SK-N-MC (cell line): Measurements from ENCODE around the gene ROCK1.

Experiments
- DNase-seq: peaks from one replicate; pipeline ENCODE4 v3.0.0-alpha.2; 2011; ENCODE audit warnings: low read depth, low spot score
- H3K27ac ChIP-seq: fragments of 200-600 bp; sonication (generic); 2 replicates; pipeline ENCODE4 v1.5.1; 2016; ENCODE audit warnings: mixed run types
- H3K36me3 ChIP-seq: fragments of 200-600 bp; sonication (generic); 2 replicates; pipeline ENCODE4 v1.6.1; 2017; ENCODE audit warnings: antibody characterized with exemption, low read length, mixed read lengths; ENCODE audit not compliant: insufficient read depth
- H3K4me3 ChIP-seq: fragments of 200-600 bp; sonication (generic); 2 replicates; pipeline ENCODE4 v1.5.1; 2016
- H3K9ac ChIP-seq: fragments of 200-600 bp; sonication (generic); 2 replicates; pipeline ENCODE4 v1.8.0; 2017; ENCODE audit warnings: mixed run types, mixed read lengths; ENCODE audit not compliant: insufficient read length
- H3K9me3 ChIP-seq: fragments of 200-600 bp; sonication (generic); 2 replicates; pipeline ENCODE4 v1.6.1; 2017; ENCODE audit warnings: low read depth, mild to moderate bottlenecking, antibody characterized with exemption, low read length, moderate library complexity, mixed read lengths
- EZH2 ChIP-seq: fragments of 200-600 bp; sonication (generic); IDR thresholded peaks from one replicate; pipeline ENCODE4 v1.6.1; 2017; ENCODE audit warnings: antibody characterized with exemption
- FOXP2 ChIP-seq: optimal IDR thresholded peaks from 2 replicates; pipeline ENCODE3; 2011; ENCODE audit warnings: mild to moderate bottlenecking, moderate library complexity; ENCODE audit not compliant: insufficient read depth; ENCODE audit errors: extremely low read length, control extremely low read depth
- POLR2AphosphoS5 ChIP-seq: IDR thresholded peaks from 2 replicates; pipeline ENCODE4 v1.6.1; 2012; ENCODE audit warnings: mild to moderate bottlenecking, low read depth, low read length, borderline replicate concordance

The ROCK1 gene

GRCh38 chr18:21012308-21012707 is 99.3 kb downstream of the ROCK1 start:
- H3K36me3 ChIP-seq: peaks cover 40% of the 10 kb centered on the region
- H3K9me3 ChIP-seq: peaks cover 3% of the 10 kb centered on the region; the same call in 1 of the 2 replicates

GRCh38 chr18:21004726-21005125 is 106.9 kb downstream of the ROCK1 start:
- Histone ChIP-seq H3K9me3 (no peaks in the 10 kb centered on the region), H3K4me3 (no peak overlapping the region), H3K9ac (no peak overlapping the region), H3K36me3 (peaks cover 22% of the 10 kb centered on the region), H3K27ac (no peak overlapping the region)
- no peak for DNase-seq
- TF ChIP-seq POLR2AphosphoS5 (no peak), FOXP2 (no peak), EZH2 (no peak)

More at GRCh38 chr18:21012308-21012707, 99.3 kb downstream of the ROCK1 start:
- no peak for DNase-seq
- no peak for TF ChIP-seq EZH2
- no peak for TF ChIP-seq FOXP2
- no peak for TF ChIP-seq POLR2AphosphoS5
- Histone ChIP-seq H3K4me3 (no peak overlapping the region), H3K27ac (no peak overlapping the region), H3K9ac (no peak overlapping the region)

DNA sequence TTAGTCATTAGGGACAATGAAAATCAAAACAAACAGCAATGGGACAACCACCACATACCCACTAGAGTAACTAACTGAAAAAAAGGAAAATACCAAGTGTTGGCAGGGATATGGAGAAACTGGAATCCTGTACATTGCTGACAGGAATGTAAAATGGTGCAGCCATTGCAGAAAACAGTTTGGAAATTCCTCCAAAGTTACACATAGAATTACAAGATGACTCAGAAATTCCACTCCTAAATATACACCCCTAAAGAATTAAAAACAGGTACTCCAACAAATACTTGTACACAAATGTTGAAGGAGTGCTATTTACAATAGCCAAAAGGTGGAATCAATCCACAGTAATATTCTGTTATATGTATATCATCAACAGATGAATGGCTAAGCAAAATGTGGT is 110.9 kb downstream of the ROCK1 start:
- Histone ChIP-seq H3K9me3 (no peaks in the 10 kb centered on the region), H3K4me3 (no peak overlapping the region), H3K9ac (no peak overlapping the region), H3K27ac (no peak overlapping the region), H3K36me3 (0 out of 2 replicates have a peak, but pooled peaks cover 6% of the 10 kb centered on the region)
- TF ChIP-seq POLR2AphosphoS5 (no peak), FOXP2 (no peak), EZH2 (no peak)
- DNase-seq: no peak

GRCh38 chr18:20997371-20997770 is 114.2 kb downstream of the ROCK1 start:
- Histone ChIP-seq H3K36me3 (0 out of 2 replicates have a peak, but pooled peaks cover 3% of the 10 kb centered on the region), H3K9ac (no peak overlapping the region), H3K27ac (no peak overlapping the region), H3K9me3 (no peaks in the 10 kb centered on the region), H3K4me3 (no peak overlapping the region)
- no peak for TF ChIP-seq POLR2AphosphoS5
- no peak for TF ChIP-seq FOXP2
- no peak for TF ChIP-seq EZH2
- no peak for DNase-seq

GRCh38 chr18:20996418-20996817 is 115.2 kb downstream of the ROCK1 start:
- Histone ChIP-seq H3K27ac (no peak overlapping the region), H3K4me3 (no peak overlapping the region), H3K9me3 (no peaks in the 10 kb centered on the region), H3K36me3 (0 out of 2 replicates have a peak, but pooled peaks cover 3% of the 10 kb centered on the region), H3K9ac (no peak overlapping the region)
- no peak for DNase-seq
- TF ChIP-seq EZH2 (no peak), POLR2AphosphoS5 (no peak), FOXP2 (no peak)

GRCh38 chr18:20988726-20989125 is 122.9 kb downstream of the ROCK1 start:
- Histone ChIP-seq H3K4me3 (no peak overlapping the region), H3K9ac (no peak overlapping the region), H3K36me3 (0 out of 2 replicates have a peak, but pooled peaks cover 5% of the 10 kb centered on the region), H3K27ac (no peak overlapping the region), H3K9me3 (no peaks in the 10 kb centered on the region)
- no peak for DNase-seq
- no peak for TF ChIP-seq EZH2
- no peak for TF ChIP-seq POLR2AphosphoS5
- no peak for TF ChIP-seq FOXP2

- TF ChIP-seq FOXP2 (no peak), POLR2AphosphoS5 (no peak), EZH2 (no peak)
- H3K9me3 ChIP-seq: no peaks in the 10 kb centered on the region
- DNase-seq: no peak
- H3K36me3 ChIP-seq: peaks cover 15% of the 10 kb centered on the region; the same call in 1 of the 2 replicates
- no peak overlapping the region for H3K27ac ChIP-seq
- H3K4me3 ChIP-seq: no peak overlapping the region
- no peak overlapping the region for H3K9ac ChIP-seq
Observed at GRCh38 chr18:20975077-20975476, 136.5 kb downstream of the ROCK1 start.

GRCh38 chr18:20971886-20972267 is 139.7 kb downstream of the ROCK1 start:
- peaks cover 16% of the 10 kb centered on the region for H3K36me3 ChIP-seq

DNA sequence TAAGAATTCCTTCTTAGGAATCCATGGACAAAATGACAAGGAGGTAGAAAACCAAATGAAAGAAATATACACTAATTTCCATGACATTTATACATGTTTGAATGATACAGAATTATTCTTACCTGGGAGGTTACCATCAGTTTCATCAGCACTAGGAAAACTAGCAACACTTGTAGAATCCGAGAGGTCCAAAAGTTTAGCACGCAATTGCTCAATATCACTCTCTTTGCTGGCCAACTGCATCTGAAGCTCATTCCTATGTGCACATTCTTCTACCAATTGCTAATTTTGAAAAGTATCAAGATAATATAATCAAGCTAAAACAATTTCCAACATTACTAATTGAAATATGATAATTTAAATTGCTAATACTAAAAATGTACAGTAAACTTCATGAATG is 144.8 kb downstream of the ROCK1 start:
- no peak overlapping the region for H3K27ac ChIP-seq
- H3K36me3 ChIP-seq: peaks cover 16% of the 10 kb centered on the region
- no peak for DNase-seq
- no peaks in the 10 kb centered on the region for H3K9me3 ChIP-seq
- TF ChIP-seq EZH2 (no peak), POLR2AphosphoS5 (no peak), FOXP2 (no peak)
- no peak overlapping the region for H3K4me3 ChIP-seq
- no peak overlapping the region for H3K9ac ChIP-seq

More at GRCh38 chr18:20971886-20972267, 139.7 kb downstream of the ROCK1 start:
- H3K4me3 ChIP-seq: no peak overlapping the region
- TF ChIP-seq FOXP2 (no peak), EZH2 (no peak), POLR2AphosphoS5 (no peak)
- H3K27ac ChIP-seq: no peak overlapping the region
- H3K9me3 ChIP-seq: no peaks in the 10 kb centered on the region
- no peak overlapping the region for H3K9ac ChIP-seq
- DNase-seq: no peak

DNA sequence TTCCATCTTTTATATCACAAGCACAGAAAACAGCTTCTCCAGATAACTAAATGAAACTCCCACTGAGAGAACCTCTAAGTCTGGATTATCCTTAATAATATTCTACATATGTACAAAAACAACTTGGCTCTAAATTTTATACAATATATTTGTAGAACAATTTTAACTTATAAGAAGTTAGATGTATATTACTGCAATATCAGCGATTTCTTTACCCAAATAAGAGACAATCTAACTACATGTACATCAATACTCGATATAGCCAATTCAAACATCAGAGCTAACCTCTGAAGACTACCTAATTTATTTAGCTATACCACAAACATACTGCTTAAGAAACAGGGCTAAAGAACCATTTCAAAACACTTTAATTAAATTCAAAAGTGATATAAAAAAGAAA is 148.6 kb downstream of the ROCK1 start:
- H3K27ac ChIP-seq: no peak overlapping the region
- TF ChIP-seq POLR2AphosphoS5: no peak
- no peak overlapping the region for H3K9ac ChIP-seq
- H3K9me3 ChIP-seq: no peaks in the 10 kb centered on the region
- peaks cover 3% of the 10 kb centered on the region; the same call in 1 of the 2 replicates for H3K36me3 ChIP-seq
- no peak overlapping the region for H3K4me3 ChIP-seq
- no peak for DNase-seq
